ENCODE results near the gene DACH1. TPM values are rescaled to one million over a fixed set of nuclear protein-coding genes. Genes with fewer than 3 reads are reported as not detected.

Gene DACH1
- total and polyA plus RNA-seq, 2 experiments from 2014 or later: 1.3 to 6.5 TPM

DNA sequence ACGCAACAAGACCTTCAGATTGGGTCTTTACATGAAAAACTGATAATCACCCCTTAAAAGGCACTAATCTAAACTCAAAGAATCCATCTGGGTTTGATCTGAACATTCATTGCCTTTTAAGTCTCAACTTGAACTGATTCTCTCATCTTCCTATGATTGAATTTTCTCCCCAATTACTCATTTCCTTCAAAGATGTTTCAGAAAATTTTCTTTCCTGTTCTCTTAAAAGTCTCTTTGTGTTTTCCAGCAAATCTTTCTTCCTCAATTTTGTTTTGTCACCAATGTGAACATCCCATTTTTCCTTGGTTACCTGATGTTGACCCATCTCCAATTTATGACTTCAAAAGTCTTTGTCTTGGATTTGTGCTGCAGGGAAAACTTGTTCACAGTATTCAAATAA, 234.3 kb downstream of the DACH1 start:
- Histone ChIP-seq H4K20me1 (ENCODE audit: insufficient read depth, poor library complexity, severe bottlenecking) (no peaks in the 10 kb centered on the region), H3K9me2 (replicated peaks; ENCODE audit: insufficient read depth) (no peaks in the 10 kb centered on the region), H3K36me3 (replicated peaks; ENCODE audit: insufficient read depth, low read depth) (no peaks in the 10 kb centered on the region), H3K27ac (no peak overlapping the region), H3K4me2 (no peak overlapping the region), H3K4me1 (ENCODE audit: insufficient read depth) (no peaks in the 10 kb centered on the region), H3K4me3 (no peak overlapping the region), H3K27me3 (no peaks in the 10 kb centered on the region), H2AFZ (no peak overlapping the region), H3K9me3 (ENCODE audit: low read depth) (no peaks in the 10 kb centered on the region), H3K79me2 (no peaks in the 10 kb centered on the region)
- TF ChIP-seq CTCF (IDR thresholded peaks at IDR 0.05; ENCODE audit: poor library complexity) (no peak), EZH2 (IDR thresholded peaks at IDR 0.05; ENCODE audit: borderline replicate concordance) (no peak), EZH2phosphoT487 (IDR thresholded peaks at IDR 0.05; ENCODE audit: low read depth, severe bottlenecking, unreplicated experiment) (no peak)
- WGBS (ENCODE audit: low lambda C conversion rate, missing lambda C conversion rate): 76% methylated on average over 1 of the region's 1 CpG
- DNase-seq (ENCODE audit: low spot score): no peak

- no peak overlapping the region for H3K27ac ChIP-seq
- no peak overlapping the region for H2AFZ ChIP-seq
- H3K4me1 ChIP-seq (ENCODE audit: insufficient read depth): no peaks in the 10 kb centered on the region
- H4K20me1 ChIP-seq (ENCODE audit: insufficient read depth, poor library complexity, severe bottlenecking): no peaks in the 10 kb centered on the region
- DNase-seq (ENCODE audit: low spot score): no peak
- H3K79me2 ChIP-seq: no peaks in the 10 kb centered on the region
- no peaks in the 10 kb centered on the region for H3K36me3 ChIP-seq (replicated peaks; ENCODE audit: insufficient read depth, low read depth)
- H3K9me2 ChIP-seq (replicated peaks; ENCODE audit: insufficient read depth): no peaks in the 10 kb centered on the region
- no peaks in the 10 kb centered on the region for H3K27me3 ChIP-seq
- no peak for TF ChIP-seq EZH2phosphoT487 (IDR thresholded peaks at IDR 0.05; ENCODE audit: low read depth, severe bottlenecking, unreplicated experiment)
- TF ChIP-seq CTCF (IDR thresholded peaks at IDR 0.05; ENCODE audit: poor library complexity): no peak
- no peak for TF ChIP-seq EZH2 (IDR thresholded peaks at IDR 0.05; ENCODE audit: borderline replicate concordance)
- H3K4me2 ChIP-seq: no peak overlapping the region
- no peak overlapping the region for H3K4me3 ChIP-seq
- 69% methylated on average over 3 of the region's 3 CpGs for WGBS (ENCODE audit: low lambda C conversion rate, missing lambda C conversion rate)
- no peaks in the 10 kb centered on the region for H3K9me3 ChIP-seq (ENCODE audit: low read depth)
Observed at GRCh38 chr13:71632206-71632605, 234.8 kb downstream of the DACH1 start.

DNA sequence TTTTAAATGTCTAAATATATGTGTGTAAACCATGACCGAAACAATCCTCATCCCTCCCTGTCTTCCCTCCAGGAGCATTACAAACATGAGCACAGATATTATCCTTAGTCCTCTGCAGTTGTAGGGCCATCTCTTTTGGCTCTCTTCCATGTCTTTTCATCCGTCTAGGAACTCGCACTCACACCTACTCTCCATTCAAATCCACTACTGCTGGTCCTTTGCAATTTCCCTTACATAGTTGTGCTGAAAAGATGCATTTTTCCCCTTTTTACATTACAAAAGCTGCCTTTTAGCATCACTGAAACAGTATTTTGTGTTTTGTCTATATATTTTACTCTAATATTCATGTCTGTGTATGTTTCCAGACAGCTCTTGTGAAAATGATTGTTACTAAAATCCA, 237.8 kb downstream of the DACH1 start:
- Histone ChIP-seq H3K36me3 (replicated peaks; ENCODE audit: insufficient read depth, low read depth) (no peaks in the 10 kb centered on the region), H3K4me1 (ENCODE audit: insufficient read depth) (peaks cover 18% of the 10 kb centered on the region), H3K27ac (no peak overlapping the region), H3K9me2 (replicated peaks; ENCODE audit: insufficient read depth) (no peaks in the 10 kb centered on the region), H2AFZ (no peak overlapping the region), H3K4me3 (no peak overlapping the region), H3K27me3 (no peaks in the 10 kb centered on the region), H3K9me3 (ENCODE audit: low read depth) (no peaks in the 10 kb centered on the region), H3K79me2 (no peaks in the 10 kb centered on the region), H4K20me1 (ENCODE audit: insufficient read depth, poor library complexity, severe bottlenecking) (no peaks in the 10 kb centered on the region), H3K4me2 (no peak overlapping the region)
- no peak for TF ChIP-seq EZH2phosphoT487 (IDR thresholded peaks at IDR 0.05; ENCODE audit: low read depth, severe bottlenecking, unreplicated experiment)
- no peak for TF ChIP-seq CTCF (IDR thresholded peaks at IDR 0.05; ENCODE audit: poor library complexity)
- TF ChIP-seq EZH2 (IDR thresholded peaks at IDR 0.05; ENCODE audit: borderline replicate concordance): no peak
- WGBS (ENCODE audit: low lambda C conversion rate, missing lambda C conversion rate): 98% methylated on average over 3 of the region's 3 CpGs
- DNase-seq (ENCODE audit: low spot score): no peak

All from hepatocyte (in vitro differentiated cells).